ENCODE data around the gene RBMS1.

DNA sequence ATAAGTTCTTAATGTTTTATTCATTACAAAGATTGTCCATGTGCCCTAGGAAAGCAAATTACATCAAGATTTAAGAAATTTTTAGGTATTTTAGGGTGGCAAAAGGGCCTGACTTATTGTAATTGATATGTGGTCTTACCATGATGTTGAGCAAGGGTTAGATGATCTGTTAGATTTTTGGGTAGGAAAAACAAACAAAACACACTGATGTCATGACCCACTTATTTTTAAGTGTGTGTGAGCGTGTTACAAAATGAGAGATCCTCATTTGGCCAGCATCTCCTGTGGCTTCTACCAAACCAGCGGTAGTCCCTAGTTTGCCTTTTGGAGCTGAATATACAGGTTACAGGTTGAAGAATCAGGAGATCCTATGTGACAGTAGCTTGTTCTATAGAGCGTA, 203.8 kb downstream of the RBMS1 start:
- TF ChIP-seq, protein P1, sequence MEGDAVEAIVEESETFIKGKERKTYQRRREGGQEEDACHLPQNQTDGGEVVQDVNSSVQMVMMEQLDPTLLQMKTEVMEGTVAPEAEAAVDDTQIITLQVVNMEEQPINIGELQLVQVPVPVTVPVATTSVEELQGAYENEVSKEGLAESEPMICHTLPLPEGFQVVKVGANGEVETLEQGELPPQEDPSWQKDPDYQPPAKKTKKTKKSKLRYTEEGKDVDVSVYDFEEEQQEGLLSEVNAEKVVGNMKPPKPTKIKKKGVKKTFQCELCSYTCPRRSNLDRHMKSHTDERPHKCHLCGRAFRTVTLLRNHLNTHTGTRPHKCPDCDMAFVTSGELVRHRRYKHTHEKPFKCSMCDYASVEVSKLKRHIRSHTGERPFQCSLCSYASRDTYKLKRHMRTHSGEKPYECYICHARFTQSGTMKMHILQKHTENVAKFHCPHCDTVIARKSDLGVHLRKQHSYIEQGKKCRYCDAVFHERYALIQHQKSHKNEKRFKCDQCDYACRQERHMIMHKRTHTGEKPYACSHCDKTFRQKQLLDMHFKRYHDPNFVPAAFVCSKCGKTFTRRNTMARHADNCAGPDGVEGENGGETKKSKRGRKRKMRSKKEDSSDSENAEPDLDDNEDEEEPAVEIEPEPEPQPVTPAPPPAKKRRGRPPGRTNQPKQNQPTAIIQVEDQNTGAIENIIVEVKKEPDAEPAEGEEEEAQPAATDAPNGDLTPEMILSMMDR (IDR thresholded peaks at IDR 0.05): no peak
- TF ChIP-seq POLR2AphosphoS5 (IDR thresholded peaks at IDR 0.05) (no peak), POLR2A (IDR thresholded peaks at IDR 0.05) (no peak), EP300 (IDR thresholded peaks at IDR 0.05; ENCODE audit: low read depth) (no peak)
